Thyroid gland (tissue), 4 donors: ENCODE measurements around the gene NT5C2. TPM values are rescaled to one million over a fixed set of nuclear protein-coding genes. Genes with fewer than 3 reads are reported as not detected.

ENCODE experiments used
- DNase-seq, 2 donors: peaks; one replicate each; pipeline ENCODE4 v3.0.0-alpha.2; 2019
- H3K27ac ChIP-seq, 3 donors: fragments of 200-600 bp; sonication (generic); 1 replicate in 2 of 3; 2 replicates in 1 of 3; pipeline ENCODE4 v1.5.1; 2016 to 2019; ENCODE audit warnings: mild to moderate bottlenecking in 1 of 3, moderate library complexity in 1 of 3
- H3K27me3 ChIP-seq: fragments of 200-600 bp; sonication (generic); one replicate; pipeline ENCODE4 v1.5.1; 2019
- H3K36me3 ChIP-seq, 2 donors: fragments of 200-600 bp; sonication (generic); one replicate each; pipeline ENCODE4 v1.5.1; 2016 to 2019
- H3K4me1 ChIP-seq, 2 donors: fragments of 200-600 bp; sonication (generic); one replicate each; pipeline ENCODE4 v1.5.1; 2017 to 2019
- H3K4me3 ChIP-seq, 3 donors: fragments of 200-600 bp; sonication (generic); replicated peaks in 1 of 3; 1 replicate in 2 of 3; 2 replicates in 1 of 3; pipeline ENCODE4 v1.5.1; 2016; ENCODE audit warnings: mild to moderate bottlenecking in 1 of 3
- H3K9me3 ChIP-seq: fragments of 200-600 bp; sonication (generic); one replicate; pipeline ENCODE4 v1.5.1; 2017
- CTCF ChIP-seq, 6 experiments: fragments of 200-600 bp in 3 of 6; fragments of 450-650 bp in 3 of 6; sonication (generic) in 3 of 6; IDR thresholded peaks; one replicate each; pipeline ENCODE4 v1.5.1; 2016 to 2019; ENCODE audit warnings: antibody characterized with exemption in 6 of 6, mild to moderate bottlenecking in 2 of 6, inconsistent platforms in 1 of 6, moderate library complexity in 1 of 6
- POLR2A ChIP-seq, 2 donors: fragments of 450-650 bp; IDR thresholded peaks; one replicate each; pipeline ENCODE4 v1.6.1; 2017; ENCODE audit warnings: antibody characterized with exemption in 2 of 2, mild to moderate bottlenecking in 2 of 2, moderate library complexity in 1 of 2
- WGBS, 2 donors: methylation state at CpG; one replicate each; pipeline ENCODE4 v1.1.5; 2017; 5-methylcytosine and 5-hydroxymethylcytosine counted together
- intact Hi-C: fragments of 100-400 bp; cut with DNase I; formaldehyde crosslinking; loops from one replicate; pipeline ENCODE4 v1.15.1; 2023
- total RNA-seq, 4 donors: library from RNA; depleted of rRNA; stranded (reverse); fragments of >200 nt; gene quantifications; one replicate each; pipeline ENCODE4 v1.2.3, GENCODE V29; 2016

Gene NT5C2
- total RNA-seq, 4 donors from 2014 or later = 194 to 238 (median 214) TPM

- no peak for DNase-seq
- Histone ChIP-seq H3K36me3 (no peaks in the 10 kb centered on the region), H3K27ac (peak overlapping the region in 2 of 3 donors; percentile 43 to 63), H3K27me3 (no peaks in the 10 kb centered on the region), H3K4me3 (no peak overlapping the region), H3K9me3 (no peaks in the 10 kb centered on the region), H3K4me1 (peaks cover 10 to 28% of the 10 kb centered on the region in 2 donors)
- TF ChIP-seq CTCF (IDR thresholded peaks at IDR 0.05) = no peak
- no peak for TF ChIP-seq POLR2A (IDR thresholded peaks at IDR 0.05)
- WGBS, 2 donors = 64 to 65% methylated on average over 2 of the region's 2 CpGs
- intact Hi-C loops = no loop called here
These were observed 4.8 kb upstream of the NT5C2 start for GRCh38 chr10:103197903-103198302.

GRCh38 chr10:103197174-103197573 lies 4.1 kb upstream of the NT5C2 start:
- intact Hi-C loops = no loop called here
- no peak for TF ChIP-seq CTCF (IDR thresholded peaks at IDR 0.05)
- TF ChIP-seq POLR2A (IDR thresholded peaks at IDR 0.05) = no peak
- no peak overlapping the region for H3K4me3 ChIP-seq
- WGBS, 2 donors = 73 to 78% methylated on average over 3 of the region's 3 CpGs
- DNase-seq = peak; percentile 48 to 49
- peaks cover 10 to 28% of the 10 kb centered on the region in 2 donors for H3K4me1 ChIP-seq
- peak overlapping the region in 2 of 3 donors; percentile 43 to 63 for H3K27ac ChIP-seq
- no peaks in the 10 kb centered on the region for H3K36me3 ChIP-seq
- H3K27me3 ChIP-seq = no peaks in the 10 kb centered on the region
- no peaks in the 10 kb centered on the region for H3K9me3 ChIP-seq

GRCh38 chr10:103196516-103196915 lies 3.4 kb upstream of the NT5C2 start:
- Histone ChIP-seq H3K27ac (peak overlapping the region in 2 of 3 donors; percentile 43 to 63), H3K9me3 (no peaks in the 10 kb centered on the region), H3K36me3 (no peaks in the 10 kb centered on the region), H3K27me3 (no peaks in the 10 kb centered on the region), H3K4me3 (no peak overlapping the region), H3K4me1 (peaks cover 13 to 31% of the 10 kb centered on the region in 2 donors)
- 97% methylated on average over 2 of the region's 2 CpGs for WGBS, 2 donors
- no peak for TF ChIP-seq POLR2A (IDR thresholded peaks at IDR 0.05)
- no peak for TF ChIP-seq CTCF (IDR thresholded peaks at IDR 0.05)
- intact Hi-C loops = no loop called here
- DNase-seq = no peak

GRCh38 chr10:103193820-103194529 lies 903 bp upstream of the NT5C2 start:
- intact Hi-C loops = loop anchor here (5.0 kb wide), 1 partner anchor 48 kb away; no protein-coding TSS in a partner anchor
- Histone ChIP-seq H3K4me1 (peaks cover 27 to 52% of the 10 kb centered on the region in 2 donors), H3K9me3 (no peaks in the 10 kb centered on the region), H3K27me3 (no peaks in the 10 kb centered on the region), H3K27ac (peak overlapping the region in 2 of 3 donors; percentile 99), H3K36me3 (no peaks in the 10 kb centered on the region), H3K4me3 (peak overlapping the region in 1 of 3 donors; percentile 93)
- peak in 1 of 2 donors; percentile 21 for DNase-seq
- no peak for TF ChIP-seq CTCF (IDR thresholded peaks at IDR 0.05)
- no peak for TF ChIP-seq POLR2A (IDR thresholded peaks at IDR 0.05)
- 62 to 71% methylated on average over 14 of the region's 14 CpGs for WGBS, 2 donors

- Histone ChIP-seq H3K27ac (peak overlapping the region; percentile 96 to 99 (median 99)), H3K4me3 (peak overlapping the region; percentile 28 to 93 (median 86)), H3K4me1 (peaks cover 40 to 60% of the 10 kb centered on the region in 2 donors), H3K9me3 (no peaks in the 10 kb centered on the region), H3K36me3 (no peaks in the 10 kb centered on the region), H3K27me3 (no peaks in the 10 kb centered on the region)
- intact Hi-C loops = loop anchor here (5.0 kb wide), 1 partner anchor 50 kb away; no protein-coding TSS in a partner anchor
- DNase-seq = peak; percentile 90
- TF ChIP-seq POLR2A (IDR thresholded peaks at IDR 0.05) (peak; percentile 22 to 80), CTCF (IDR thresholded peaks at IDR 0.05) (no peak)
- WGBS, 2 donors = 0% methylated on average over 31 to 48 of the region's 62 CpGs
These were observed 493 bp downstream of the NT5C2 start for GRCh38 chr10:103192451-103193106.
